Keratinocyte (primary cell): Measurements from ENCODE around the gene IMPACT. TPM values are rescaled to one million over a fixed set of nuclear protein-coding genes. Genes with fewer than 3 reads are reported as not detected.

Source experiments
- DNase-seq: peaks from one replicate; pipeline ENCODE4 v3.0.0-alpha.2; 2011; ENCODE audit warnings: low read depth, missing footprints, low spot score
- FAIRE-seq: peaks from 2 replicates; lab custom pipeline; 2011; peaks lifted over from hg19 to GRCh38; lab: Jason Lieb, UNC
- H2AFZ ChIP-seq: 2 replicates; pipeline ENCODE4 v1.6.0; 2012; ENCODE audit warnings: low read length, control low read depth, inconsistent platforms; ENCODE audit not compliant: control insufficient read depth
- H3K27ac ChIP-seq: 2 replicates; pipeline ENCODE4 v1.5.1; 2011; ENCODE audit warnings: low read length; ENCODE audit not compliant: control insufficient read depth, insufficient read depth
- H3K27me3 ChIP-seq: 3 replicates; pipeline ENCODE4 v1.6.0; 2011; ENCODE audit warnings: low read length; ENCODE audit not compliant: control insufficient read depth, insufficient read depth; ENCODE audit errors: extremely low read depth
- H3K36me3 ChIP-seq, 2 experiments: 2 replicates in 1 of 2; 3 replicates in 1 of 2; pipeline ENCODE4 v1.5.1; 2011; ENCODE audit warnings: low read length in 2 of 2, mild to moderate bottlenecking in 1 of 2; ENCODE audit not compliant: control insufficient read depth in 2 of 2, insufficient read depth in 2 of 2; ENCODE audit errors: extremely low read depth in 1 of 2
- H3K4me1 ChIP-seq: 3 replicates; pipeline ENCODE4 v1.5.1; 2011; ENCODE audit warnings: low read length; ENCODE audit not compliant: control insufficient read depth, insufficient read depth; ENCODE audit errors: extremely low read depth
- H3K4me2 ChIP-seq: 3 replicates; pipeline ENCODE4 v1.6.0; 2011; ENCODE audit warnings: low read depth, low read length; ENCODE audit not compliant: control insufficient read depth, insufficient read depth; ENCODE audit errors: extremely low read depth
- H3K4me3 ChIP-seq, 3 experiments: fragments of 200-600 bp in 1 of 3; sonication (generic) in 1 of 3; 2 replicates in 2 of 3; 3 replicates in 1 of 3; pipeline ENCODE4 v1.5.1; 2011 to 2016; ENCODE audit warnings: low read length in 3 of 3, mild to moderate bottlenecking in 3 of 3, control low read depth in 2 of 3, inconsistent platforms in 1 of 3, low read depth in 1 of 3, mixed read lengths in 1 of 3, mixed run types in 1 of 3, moderate library complexity in 1 of 3; ENCODE audit not compliant: control insufficient read depth in 2 of 3, insufficient read depth in 2 of 3; ENCODE audit errors: extremely low read depth in 1 of 3
- H3K79me2 ChIP-seq: 2 replicates; pipeline ENCODE4 v1.6.0; 2012; ENCODE audit warnings: low read length; ENCODE audit not compliant: control insufficient read depth, insufficient read depth
- H3K9ac ChIP-seq: 3 replicates; pipeline ENCODE4 v1.6.0; 2011; ENCODE audit warnings: low read length; ENCODE audit not compliant: control insufficient read depth, insufficient read depth; ENCODE audit errors: extremely low read depth
- H3K9me1 ChIP-seq: 3 replicates; pipeline ENCODE4 v1.6.0; 2011; ENCODE audit warnings: low read length; ENCODE audit not compliant: control insufficient read depth, insufficient read depth; ENCODE audit errors: extremely low read depth
- H3K9me3 ChIP-seq: 2 replicates; pipeline ENCODE4 v1.5.1; 2012; ENCODE audit warnings: low read depth, low read length; ENCODE audit not compliant: control insufficient read depth
- H4K20me1 ChIP-seq: 3 replicates; pipeline ENCODE4 v1.6.0; 2011; ENCODE audit warnings: low read length; ENCODE audit not compliant: control insufficient read depth, insufficient read depth; ENCODE audit errors: extremely low read depth
- EZH2 ChIP-seq: IDR thresholded peaks from one replicate; pipeline ENCODE4 v1.6.1; 2012; ENCODE audit warnings: inconsistent platforms, mild to moderate bottlenecking, low read length, moderate library complexity
- dilution Hi-C: fragments of 300-500 bp; cut with MboI; formaldehyde crosslinking; loops from one replicate; pipeline ENCODE4 v1.7.0; 2020; ENCODE audit warnings: low sequenced_read_pairs; ENCODE audit not compliant: extremely low pct_ligation_motif_present
- polyA plus RNA-seq, 5 experiments: library from polyadenylated mRNA; depleted of rRNA in 3 of 5; stranded (reverse) in 3 of 5; stranded (forward) in 1 of 5; unstranded in 1 of 5; fragments of >200 nt; gene quantifications; 1 replicate in 1 of 5; 2 replicates in 3 of 5; 3 replicates in 1 of 5; pipeline versions ENCODE4 v1.2.1 to v1.2.3, GENCODE V29; 2011 to 2012; ENCODE audit warnings: missing spikeins in 2 of 5, low read depth in 1 of 5, low replicate concordance in 1 of 5
- TF ChIP-seq, protein P1 (sequence below), 3 experiments: IDR thresholded peaks in 1 of 3; conservative IDR thresholded peaks in 1 of 3; optimal IDR thresholded peaks in 1 of 3; 2 replicates in 2 of 3; 3 replicates in 1 of 3; pipeline versions ENCODE3 to v1.5.1; 2011; ENCODE audit warnings: low read length in 3 of 3, mild to moderate bottlenecking in 3 of 3, moderate library complexity in 2 of 3, control low read depth in 1 of 3, inconsistent platforms in 1 of 3; ENCODE audit not compliant: insufficient read depth in 2 of 3; ENCODE audit errors: extremely low read depth in 1 of 3

IMPACT gene
- polyA plus RNA-seq, 1 donor (not counting 4 experiments of a cell fraction or from before 2014, with no cell fraction given): 35.3 TPM

DNA sequence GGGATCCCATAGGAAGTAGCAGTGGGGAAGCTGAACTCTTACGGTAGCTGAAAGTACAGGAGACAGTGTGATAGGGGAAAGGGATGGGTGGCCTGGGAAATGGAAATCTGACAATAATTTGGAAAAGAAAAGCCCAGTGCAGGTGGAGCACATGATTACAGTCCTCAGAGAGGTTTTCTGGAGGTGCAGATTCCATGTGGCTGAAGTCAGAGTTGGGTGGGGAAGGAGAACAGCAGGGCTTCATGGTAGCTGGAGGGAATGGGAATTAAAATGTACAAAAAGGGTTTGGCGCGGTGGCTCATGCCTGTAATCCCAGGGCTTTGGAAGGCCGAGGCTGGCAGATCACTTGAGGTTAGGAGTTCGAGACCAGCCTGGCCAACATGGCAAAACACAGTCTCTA lies 46.1 kb downstream of the IMPACT start:
- no peak overlapping the region for H3K9ac ChIP-seq
- DNase-seq (no peak), FAIRE-seq (no peak)
- H3K4me2 ChIP-seq: no peak overlapping the region
- H3K4me1 ChIP-seq: no peaks in the 10 kb centered on the region
- dilution Hi-C loops: no loop called here
- no peaks in the 10 kb centered on the region for H3K27me3 ChIP-seq
- H3K27ac ChIP-seq: no peak overlapping the region
- H3K36me3 ChIP-seq: no peaks in the 10 kb centered on the region
- H3K79me2 ChIP-seq: no peaks in the 10 kb centered on the region
- H3K9me3 ChIP-seq: no peaks in the 10 kb centered on the region
- H3K9me1 ChIP-seq: no peaks in the 10 kb centered on the region
- H3K4me3 ChIP-seq: no peak overlapping the region
- no peaks in the 10 kb centered on the region for H4K20me1 ChIP-seq
- TF ChIP-seq, protein P1, sequence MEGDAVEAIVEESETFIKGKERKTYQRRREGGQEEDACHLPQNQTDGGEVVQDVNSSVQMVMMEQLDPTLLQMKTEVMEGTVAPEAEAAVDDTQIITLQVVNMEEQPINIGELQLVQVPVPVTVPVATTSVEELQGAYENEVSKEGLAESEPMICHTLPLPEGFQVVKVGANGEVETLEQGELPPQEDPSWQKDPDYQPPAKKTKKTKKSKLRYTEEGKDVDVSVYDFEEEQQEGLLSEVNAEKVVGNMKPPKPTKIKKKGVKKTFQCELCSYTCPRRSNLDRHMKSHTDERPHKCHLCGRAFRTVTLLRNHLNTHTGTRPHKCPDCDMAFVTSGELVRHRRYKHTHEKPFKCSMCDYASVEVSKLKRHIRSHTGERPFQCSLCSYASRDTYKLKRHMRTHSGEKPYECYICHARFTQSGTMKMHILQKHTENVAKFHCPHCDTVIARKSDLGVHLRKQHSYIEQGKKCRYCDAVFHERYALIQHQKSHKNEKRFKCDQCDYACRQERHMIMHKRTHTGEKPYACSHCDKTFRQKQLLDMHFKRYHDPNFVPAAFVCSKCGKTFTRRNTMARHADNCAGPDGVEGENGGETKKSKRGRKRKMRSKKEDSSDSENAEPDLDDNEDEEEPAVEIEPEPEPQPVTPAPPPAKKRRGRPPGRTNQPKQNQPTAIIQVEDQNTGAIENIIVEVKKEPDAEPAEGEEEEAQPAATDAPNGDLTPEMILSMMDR (optimal IDR thresholded peaks at IDR 0.05 in 1 of 3, IDR thresholded peaks at IDR 0.05 in 1 of 3, conservative IDR thresholded peaks at IDR 0.05 in 1 of 3; ENCODE audit: extremely low read depth in 1 of 3, insufficient read depth in 2 of 3, low read length in 3 of 3): no peak
- TF ChIP-seq EZH2: no peak
- no peak overlapping the region for H2AFZ ChIP-seq

GRCh38 chr18:24474406-24474805 lies 47.9 kb downstream of the IMPACT start:
- Histone ChIP-seq H3K9me1 (no peaks in the 10 kb centered on the region), H3K27ac (no peak overlapping the region), H3K9me3 (no peaks in the 10 kb centered on the region), H3K9ac (no peak overlapping the region), H3K27me3 (no peaks in the 10 kb centered on the region), H3K4me3 (no peak overlapping the region), H4K20me1 (no peaks in the 10 kb centered on the region), H2AFZ (no peak overlapping the region), H3K79me2 (no peaks in the 10 kb centered on the region), H3K4me2 (no peak overlapping the region), H3K36me3 (no peaks in the 10 kb centered on the region), H3K4me1 (no peaks in the 10 kb centered on the region)
- TF ChIP-seq, protein P1 (optimal IDR thresholded peaks at IDR 0.05 in 1 of 3, IDR thresholded peaks at IDR 0.05 in 1 of 3, conservative IDR thresholded peaks at IDR 0.05 in 1 of 3; ENCODE audit: extremely low read depth in 1 of 3, insufficient read depth in 2 of 3, low read length in 3 of 3): no peak
- TF ChIP-seq EZH2: no peak
- DNase-seq: no peak
- no peak for FAIRE-seq
- dilution Hi-C loops: no loop called here
